ENCODE measurements around the gene FOXO6.

The FOXO6 gene

DNA sequence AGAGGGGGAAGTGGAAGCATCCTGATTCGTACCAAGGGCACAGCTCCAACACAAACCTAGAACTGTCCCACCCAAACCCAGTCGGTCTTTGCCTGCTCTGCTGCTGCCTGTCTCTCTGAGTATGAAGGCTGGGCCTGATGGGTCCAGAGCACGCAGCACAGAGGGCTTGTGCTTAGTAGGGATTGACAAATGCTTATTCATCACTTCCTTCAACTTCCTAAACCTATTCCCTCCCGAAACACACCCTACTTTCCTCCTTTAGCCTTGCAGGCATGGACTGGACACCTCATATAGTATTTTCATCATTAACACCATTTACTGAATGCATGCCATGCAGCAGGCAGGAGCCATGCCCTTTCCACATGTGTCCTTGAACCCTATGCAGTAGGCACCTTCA lies 31.3 kb downstream of the FOXO6 start:
- TF ChIP-seq ZNF565 (CRISPR knock-in tag; conservative IDR thresholded peaks at IDR 0.05; ENCODE audit: low read depth), result no peak
- no peak for TF ChIP-seq GLIS3 (CRISPR knock-in tag; IDR thresholded peaks at IDR 0.05)
- TF ChIP-seq, protein P1, sequence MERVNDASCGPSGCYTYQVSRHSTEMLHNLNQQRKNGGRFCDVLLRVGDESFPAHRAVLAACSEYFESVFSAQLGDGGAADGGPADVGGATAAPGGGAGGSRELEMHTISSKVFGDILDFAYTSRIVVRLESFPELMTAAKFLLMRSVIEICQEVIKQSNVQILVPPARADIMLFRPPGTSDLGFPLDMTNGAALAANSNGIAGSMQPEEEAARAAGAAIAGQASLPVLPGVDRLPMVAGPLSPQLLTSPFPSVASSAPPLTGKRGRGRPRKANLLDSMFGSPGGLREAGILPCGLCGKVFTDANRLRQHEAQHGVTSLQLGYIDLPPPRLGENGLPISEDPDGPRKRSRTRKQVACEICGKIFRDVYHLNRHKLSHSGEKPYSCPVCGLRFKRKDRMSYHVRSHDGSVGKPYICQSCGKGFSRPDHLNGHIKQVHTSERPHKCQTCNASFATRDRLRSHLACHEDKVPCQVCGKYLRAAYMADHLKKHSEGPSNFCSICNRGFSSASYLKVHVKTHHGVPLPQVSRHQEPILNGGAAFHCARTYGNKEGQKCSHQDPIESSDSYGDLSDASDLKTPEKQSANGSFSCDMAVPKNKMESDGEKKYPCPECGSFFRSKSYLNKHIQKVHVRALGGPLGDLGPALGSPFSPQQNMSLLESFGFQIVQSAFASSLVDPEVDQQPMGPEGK (CRISPR knock-in tag; IDR thresholded peaks at IDR 0.05; ENCODE audit: borderline replicate concordance), result no peak
- TF ChIP-seq, protein P2, sequence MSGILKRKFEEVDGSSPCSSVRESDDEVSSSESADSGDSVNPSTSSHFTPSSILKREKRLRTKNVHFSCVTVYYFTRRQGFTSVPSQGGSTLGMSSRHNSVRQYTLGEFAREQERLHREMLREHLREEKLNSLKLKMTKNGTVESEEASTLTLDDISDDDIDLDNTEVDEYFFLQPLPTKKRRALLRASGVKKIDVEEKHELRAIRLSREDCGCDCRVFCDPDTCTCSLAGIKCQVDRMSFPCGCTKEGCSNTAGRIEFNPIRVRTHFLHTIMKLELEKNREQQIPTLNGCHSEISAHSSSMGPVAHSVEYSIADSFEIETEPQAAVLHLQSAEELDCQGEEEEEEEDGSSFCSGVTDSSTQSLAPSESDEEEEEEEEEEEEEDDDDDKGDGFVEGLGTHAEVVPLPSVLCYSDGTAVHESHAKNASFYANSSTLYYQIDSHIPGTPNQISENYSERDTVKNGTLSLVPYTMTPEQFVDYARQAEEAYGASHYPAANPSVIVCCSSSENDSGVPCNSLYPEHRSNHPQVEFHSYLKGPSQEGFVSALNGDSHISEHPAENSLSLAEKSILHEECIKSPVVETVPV (CRISPR knock-in tag; IDR thresholded peaks at IDR 0.05), result no peak
- no peak for TF ChIP-seq ZFP30 (CRISPR knock-in tag; IDR thresholded peaks at IDR 0.05)
- TF ChIP-seq ARNTL (CRISPR knock-in tag; IDR thresholded peaks at IDR 0.05; ENCODE audit: borderline replicate concordance, low read depth), result no peak
- TF ChIP-seq PPARA (CRISPR knock-in tag; IDR thresholded peaks at IDR 0.05; ENCODE audit: borderline replicate concordance), result no peak
- no peak for ATAC-seq

DNA sequence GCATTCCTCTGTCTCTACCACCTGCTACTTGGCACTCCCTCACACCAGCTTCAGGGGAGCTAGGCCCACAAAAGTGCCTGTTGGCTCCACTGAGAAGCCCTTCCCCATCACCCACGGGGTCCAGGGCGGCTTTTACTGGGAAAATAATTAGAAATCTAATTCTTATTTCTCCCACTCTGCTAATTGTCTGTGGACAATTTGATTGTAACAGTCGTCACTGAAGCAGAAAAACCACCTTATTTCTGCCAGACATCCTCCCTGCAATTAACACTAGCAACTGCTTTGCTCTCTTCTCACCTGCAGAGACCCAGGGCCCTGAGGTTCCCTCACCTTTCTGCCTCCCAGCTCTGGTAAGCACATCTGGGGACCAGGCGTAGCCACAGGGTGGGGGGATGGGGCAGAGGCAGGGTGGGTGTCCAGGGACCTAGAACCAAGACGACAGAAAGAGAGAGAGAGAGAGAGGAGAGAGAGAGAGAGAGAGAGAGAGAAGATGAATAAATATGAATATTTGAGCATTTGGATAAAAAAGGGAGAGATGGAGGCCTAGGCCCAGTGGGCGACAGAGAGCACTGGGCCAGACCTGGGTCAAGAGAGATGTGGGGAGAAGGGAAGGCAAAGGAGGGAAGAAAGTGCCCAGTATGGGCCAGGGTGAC lies 32.6 kb downstream of the FOXO6 start:
- no peak for ATAC-seq
- TF ChIP-seq, protein P3, sequence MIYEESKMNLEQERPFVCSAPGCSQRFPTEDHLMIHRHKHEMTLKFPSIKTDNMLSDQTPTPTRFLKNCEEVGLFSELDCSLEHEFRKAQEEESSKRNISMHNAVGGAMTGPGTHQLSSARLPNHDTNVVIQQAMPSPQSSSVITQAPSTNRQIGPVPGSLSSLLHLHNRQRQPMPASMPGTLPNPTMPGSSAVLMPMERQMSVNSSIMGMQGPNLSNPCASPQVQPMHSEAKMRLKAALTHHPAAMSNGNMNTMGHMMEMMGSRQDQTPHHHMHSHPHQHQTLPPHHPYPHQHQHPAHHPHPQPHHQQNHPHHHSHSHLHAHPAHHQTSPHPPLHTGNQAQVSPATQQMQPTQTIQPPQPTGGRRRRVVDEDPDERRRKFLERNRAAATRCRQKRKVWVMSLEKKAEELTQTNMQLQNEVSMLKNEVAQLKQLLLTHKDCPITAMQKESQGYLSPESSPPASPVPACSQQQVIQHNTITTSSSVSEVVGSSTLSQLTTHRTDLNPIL (CRISPR knock-in tag; IDR thresholded peaks at IDR 0.05; ENCODE audit: low read depth), result no peak
- TF ChIP-seq ISL1 (CRISPR knock-in tag; IDR thresholded peaks at IDR 0.05), result no peak
- no peak for TF ChIP-seq CSDC2 (CRISPR knock-in tag; IDR thresholded peaks at IDR 0.05)
- TF ChIP-seq TOX (CRISPR knock-in tag; IDR thresholded peaks at IDR 0.05; ENCODE audit: borderline replicate concordance), result no peak
- no peak for TF ChIP-seq ZFP3 (CRISPR knock-in tag; IDR thresholded peaks at IDR 0.05)
- TF ChIP-seq PPARA (CRISPR knock-in tag; IDR thresholded peaks at IDR 0.05; ENCODE audit: borderline replicate concordance), result no peak
- TF ChIP-seq ZFP30 (CRISPR knock-in tag; IDR thresholded peaks at IDR 0.05), result no peak
- TF ChIP-seq OSR1 (CRISPR knock-in tag; IDR thresholded peaks at IDR 0.05), result no peak
- TF ChIP-seq, protein P4, sequence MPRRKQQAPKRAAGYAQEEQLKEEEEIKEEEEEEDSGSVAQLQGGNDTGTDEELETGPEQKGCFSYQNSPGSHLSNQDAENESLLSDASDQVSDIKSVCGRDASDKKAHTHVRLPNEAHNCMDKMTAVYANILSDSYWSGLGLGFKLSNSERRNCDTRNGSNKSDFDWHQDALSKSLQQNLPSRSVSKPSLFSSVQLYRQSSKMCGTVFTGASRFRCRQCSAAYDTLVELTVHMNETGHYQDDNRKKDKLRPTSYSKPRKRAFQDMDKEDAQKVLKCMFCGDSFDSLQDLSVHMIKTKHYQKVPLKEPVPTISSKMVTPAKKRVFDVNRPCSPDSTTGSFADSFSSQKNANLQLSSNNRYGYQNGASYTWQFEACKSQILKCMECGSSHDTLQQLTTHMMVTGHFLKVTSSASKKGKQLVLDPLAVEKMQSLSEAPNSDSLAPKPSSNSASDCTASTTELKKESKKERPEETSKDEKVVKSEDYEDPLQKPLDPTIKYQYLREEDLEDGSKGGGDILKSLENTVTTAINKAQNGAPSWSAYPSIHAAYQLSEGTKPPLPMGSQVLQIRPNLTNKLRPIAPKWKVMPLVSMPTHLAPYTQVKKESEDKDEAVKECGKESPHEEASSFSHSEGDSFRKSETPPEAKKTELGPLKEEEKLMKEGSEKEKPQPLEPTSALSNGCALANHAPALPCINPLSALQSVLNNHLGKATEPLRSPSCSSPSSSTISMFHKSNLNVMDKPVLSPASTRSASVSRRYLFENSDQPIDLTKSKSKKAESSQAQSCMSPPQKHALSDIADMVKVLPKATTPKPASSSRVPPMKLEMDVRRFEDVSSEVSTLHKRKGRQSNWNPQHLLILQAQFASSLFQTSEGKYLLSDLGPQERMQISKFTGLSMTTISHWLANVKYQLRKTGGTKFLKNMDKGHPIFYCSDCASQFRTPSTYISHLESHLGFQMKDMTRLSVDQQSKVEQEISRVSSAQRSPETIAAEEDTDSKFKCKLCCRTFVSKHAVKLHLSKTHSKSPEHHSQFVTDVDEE (CRISPR knock-in tag; IDR thresholded peaks at IDR 0.05), result no peak
- TF ChIP-seq, protein P5, sequence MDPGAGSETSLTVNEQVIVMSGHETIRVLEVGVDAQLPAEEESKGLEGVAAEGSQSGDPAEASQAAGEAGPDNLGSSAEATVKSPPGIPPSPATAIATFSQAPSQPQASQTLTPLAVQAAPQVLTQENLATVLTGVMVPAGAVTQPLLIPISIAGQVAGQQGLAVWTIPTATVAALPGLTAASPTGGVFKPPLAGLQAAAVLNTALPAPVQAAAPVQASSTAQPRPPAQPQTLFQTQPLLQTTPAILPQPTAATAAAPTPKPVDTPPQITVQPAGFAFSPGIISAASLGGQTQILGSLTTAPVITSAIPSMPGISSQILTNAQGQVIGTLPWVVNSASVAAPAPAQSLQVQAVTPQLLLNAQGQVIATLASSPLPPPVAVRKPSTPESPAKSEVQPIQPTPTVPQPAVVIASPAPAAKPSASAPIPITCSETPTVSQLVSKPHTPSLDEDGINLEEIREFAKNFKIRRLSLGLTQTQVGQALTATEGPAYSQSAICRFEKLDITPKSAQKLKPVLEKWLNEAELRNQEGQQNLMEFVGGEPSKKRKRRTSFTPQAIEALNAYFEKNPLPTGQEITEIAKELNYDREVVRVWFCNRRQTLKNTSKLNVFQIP (CRISPR knock-in tag; IDR thresholded peaks at IDR 0.05; ENCODE audit: borderline replicate concordance, low read depth), result no peak
- no peak for TF ChIP-seq SNAI2 (CRISPR knock-in tag; IDR thresholded peaks at IDR 0.05)
- TF ChIP-seq, protein P1 (CRISPR knock-in tag; IDR thresholded peaks at IDR 0.05; ENCODE audit: borderline replicate concordance), result no peak
- no peak for TF ChIP-seq ZNF8 (CRISPR knock-in tag; IDR thresholded peaks at IDR 0.05)
- TF ChIP-seq ZNF565 (CRISPR knock-in tag; conservative IDR thresholded peaks at IDR 0.05; ENCODE audit: low read depth), result no peak
- TF ChIP-seq ESRRG (CRISPR knock-in tag; IDR thresholded peaks at IDR 0.05), result no peak
- no peak for TF ChIP-seq ARNTL (CRISPR knock-in tag; IDR thresholded peaks at IDR 0.05; ENCODE audit: borderline replicate concordance, low read depth)
- no peak for TF ChIP-seq RARB (CRISPR knock-in tag; IDR thresholded peaks at IDR 0.05)
